HepG2 (cell line): Measurements from ENCODE around the gene CPSF4. TPM values are rescaled to one million over a fixed set of nuclear protein-coding genes. Genes with fewer than 3 reads are reported as not detected.

Experiments
- EEA1 ChIP-seq: sonication (generic); formaldehyde crosslinking; IDR thresholded peaks from 2 replicates; pipeline ENCODE4 v1.5.1; 2020; ENCODE audit warnings: mild to moderate bottlenecking, missing genetic modification reagents, borderline replicate concordance
- GZF1 ChIP-seq: sonication (generic); formaldehyde crosslinking; IDR thresholded peaks from 2 replicates; pipeline ENCODE4 v1.5.1; 2020; ENCODE audit warnings: mild to moderate bottlenecking, missing genetic modification reagents
- KDM1A ChIP-seq: IDR thresholded peaks from 2 replicates; pipeline ENCODE4 v1.6.1; 2016; ENCODE audit warnings: missing compliant biosample characterization
- NKX3-1 ChIP-seq: sonication (generic); formaldehyde crosslinking; IDR thresholded peaks from 2 replicates; pipeline ENCODE4 v1.5.0; 2020; ENCODE audit warnings: missing genetic modification reagents
- NRL ChIP-seq: sonication (generic); formaldehyde crosslinking; IDR thresholded peaks from 2 replicates; pipeline ENCODE4 v1.5.0; 2020; ENCODE audit warnings: missing genetic modification reagents, mild to moderate bottlenecking, moderate library complexity, borderline replicate concordance
- SALL2 ChIP-seq: sonication (generic); formaldehyde crosslinking; IDR thresholded peaks from 2 replicates; pipeline ENCODE4 v1.8.1; 2023; ENCODE audit warnings: mild to moderate bottlenecking, missing genetic modification reagents, inconsistent platforms
- TEAD2 ChIP-seq: sonication (generic); formaldehyde crosslinking; IDR thresholded peaks from 2 replicates; pipeline ENCODE4 v1.9.0; 2021; ENCODE audit warnings: missing genetic modification reagents
- ZNF232 ChIP-seq: sonication (generic); formaldehyde crosslinking; IDR thresholded peaks from 2 replicates; pipeline ENCODE4 v1.4.0; 2020; ENCODE audit warnings: missing genetic modification reagents, borderline replicate concordance
- ZNF34 ChIP-seq: sonication (generic); formaldehyde crosslinking; IDR thresholded peaks from 2 replicates; pipeline ENCODE4 v1.4.0; 2020; ENCODE audit warnings: mild to moderate bottlenecking, missing genetic modification reagents, borderline replicate concordance
- ZNF703 ChIP-seq: sonication (generic); formaldehyde crosslinking; IDR thresholded peaks from 2 replicates; pipeline ENCODE4 v1.5.1; 2020; ENCODE audit warnings: missing genetic modification reagents, mild to moderate bottlenecking, moderate library complexity, borderline replicate concordance
- ZNF720 ChIP-seq: sonication (generic); formaldehyde crosslinking; IDR thresholded peaks from 2 replicates; pipeline ENCODE4 v1.4.0; 2020; ENCODE audit warnings: missing genetic modification reagents
- polyA plus RNA-seq, 8 experiments: library from polyadenylated mRNA; depleted of rRNA in 3 of 8; stranded (reverse) in 7 of 8; unstranded in 1 of 8; fragments of >200 nt; fragmentation: Illumina TruSeq in 4 of 8; extraction: Trizol in 4 of 8; gene quantifications; 2 replicates each; pipeline versions ENCODE4 v1.2.1 to v1.2.3, GENCODE V29; 2011 to 2016; ENCODE audit warnings: low read depth in 4 of 8, missing spikeins in 1 of 8, mixed read lengths in 1 of 8; ENCODE audit not compliant: insufficient read depth in 1 of 8
- total RNA-seq, 5 experiments: library from RNA; depleted of rRNA; stranded (reverse); fragments of >200 nt; fragmentation: Illumina TruSeq; extraction: Trizol; gene quantifications; 2 replicates each; pipeline ENCODE4 v1.2.3, GENCODE V29; 2016; ENCODE audit warnings: low read depth in 1 of 5
- TF ChIP-seq, protein P1 (sequence below): sonication (generic); formaldehyde crosslinking; IDR thresholded peaks from 2 replicates; pipeline ENCODE4 v1.4.0; 2020; ENCODE audit warnings: low read depth, missing genetic modification reagents
- TF ChIP-seq, protein P2 (sequence below): sonication (generic); formaldehyde crosslinking; conservative IDR thresholded peaks from 2 replicates; pipeline ENCODE4 v1.5.0; 2020; ENCODE audit warnings: missing genetic modification reagents
- TF ChIP-seq, protein P3 (sequence below): sonication (generic); formaldehyde crosslinking; IDR thresholded peaks from 2 replicates; pipeline ENCODE4 v1.4.0; 2020; ENCODE audit warnings: missing genetic modification reagents, borderline replicate concordance
- TF ChIP-seq, protein P4 (sequence below): sonication (generic); formaldehyde crosslinking; IDR thresholded peaks from 2 replicates; pipeline ENCODE4 v1.5.1; 2020; ENCODE audit warnings: missing genetic modification reagents, mild to moderate bottlenecking, borderline replicate concordance
- TF ChIP-seq, protein P5 (sequence below): sonication (generic); formaldehyde crosslinking; conservative IDR thresholded peaks from 2 replicates; pipeline ENCODE4 v1.4.0; 2020; ENCODE audit warnings: missing genetic modification reagents

CPSF4 gene
- total and polyA plus RNA-seq, 2 of the 13 experiments (the other 11 are each of a cell fraction or from before 2014, with no cell fraction given): 34.1 to 49.6 TPM

DNA sequence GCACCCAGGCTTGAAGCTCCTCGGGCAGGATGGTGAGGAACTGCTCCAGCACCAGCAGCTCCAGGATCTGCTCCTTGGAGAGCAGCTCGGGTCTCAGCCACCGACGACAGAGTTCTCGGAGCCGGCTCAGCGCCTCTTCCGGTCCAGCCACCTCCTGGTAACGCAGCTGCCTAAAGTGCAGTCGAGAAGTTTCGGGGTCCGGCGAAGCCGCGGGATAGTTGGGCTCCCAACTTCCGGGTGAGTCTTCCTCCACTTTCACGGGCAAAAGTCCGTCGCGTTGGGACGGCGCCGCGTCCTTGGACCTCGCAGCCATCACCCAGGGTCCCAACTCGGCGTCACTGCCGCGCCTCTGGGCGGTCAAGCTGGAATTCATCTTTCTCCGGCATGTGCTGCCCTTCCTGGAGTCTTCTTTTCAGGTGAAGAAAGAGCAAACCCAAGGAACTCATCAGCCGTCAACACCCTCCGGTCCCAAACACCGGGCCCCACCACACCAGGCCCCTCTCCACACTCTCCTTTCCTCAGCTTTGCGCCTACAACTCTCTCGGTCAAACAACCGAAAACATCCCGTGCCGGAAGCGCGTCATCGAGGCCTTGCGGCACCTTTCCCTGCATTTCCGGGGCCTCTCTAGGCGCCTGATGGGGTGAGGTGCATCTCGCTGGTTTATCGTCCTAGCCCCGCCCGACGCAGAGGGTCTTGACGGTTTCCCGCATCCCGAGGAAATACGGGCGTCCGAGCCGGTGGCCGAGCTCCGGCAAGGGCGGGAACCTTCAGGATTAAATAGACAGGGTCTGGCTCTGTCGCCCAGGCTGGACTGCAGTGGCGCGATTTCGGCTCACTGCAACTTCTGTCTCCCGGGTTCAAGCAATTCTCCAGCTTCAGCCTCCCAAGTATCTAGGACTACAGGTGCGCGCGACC lies 61.2 kb downstream of the CPSF4 start, which contains the start of gene ZNF394 (continued):
- TF ChIP-seq, protein P1, sequence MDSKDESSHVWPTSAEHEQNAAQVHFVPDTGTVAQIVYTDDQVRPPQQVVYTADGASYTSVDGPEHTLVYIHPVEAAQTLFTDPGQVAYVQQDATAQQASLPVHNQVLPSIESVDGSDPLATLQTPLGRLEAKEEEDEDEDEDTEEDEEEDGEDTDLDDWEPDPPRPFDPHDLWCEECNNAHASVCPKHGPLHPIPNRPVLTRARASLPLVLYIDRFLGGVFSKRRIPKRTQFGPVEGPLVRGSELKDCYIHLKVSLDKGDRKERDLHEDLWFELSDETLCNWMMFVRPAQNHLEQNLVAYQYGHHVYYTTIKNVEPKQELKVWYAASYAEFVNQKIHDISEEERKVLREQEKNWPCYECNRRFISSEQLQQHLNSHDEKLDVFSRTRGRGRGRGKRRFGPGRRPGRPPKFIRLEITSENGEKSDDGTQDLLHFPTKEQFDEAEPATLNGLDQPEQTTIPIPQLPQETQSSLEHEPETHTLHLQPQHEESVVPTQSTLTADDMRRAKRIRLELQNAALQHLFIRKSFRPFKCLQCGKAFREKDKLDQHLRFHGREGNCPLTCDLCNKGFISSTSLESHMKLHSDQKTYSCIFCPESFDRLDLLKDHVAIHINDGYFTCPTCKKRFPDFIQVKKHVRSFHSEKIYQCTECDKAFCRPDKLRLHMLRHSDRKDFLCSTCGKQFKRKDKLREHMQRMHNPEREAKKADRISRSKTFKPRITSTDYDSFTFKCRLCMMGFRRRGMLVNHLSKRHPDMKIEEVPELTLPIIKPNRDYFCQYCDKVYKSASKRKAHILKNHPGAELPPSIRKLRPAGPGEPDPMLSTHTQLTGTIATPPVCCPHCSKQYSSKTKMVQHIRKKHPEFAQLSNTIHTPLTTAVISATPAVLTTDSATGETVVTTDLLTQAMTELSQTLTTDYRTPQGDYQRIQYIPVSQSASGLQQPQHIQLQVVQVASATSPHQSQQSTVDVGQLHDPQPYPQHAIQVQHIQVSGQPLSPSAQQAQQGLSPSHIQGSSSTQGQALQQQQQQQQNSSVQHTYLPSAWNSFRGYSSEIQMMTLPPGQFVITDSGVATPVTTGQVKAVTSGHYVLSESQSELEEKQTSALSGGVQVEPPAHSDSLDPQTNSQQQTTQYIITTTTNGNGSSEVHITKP (CRISPR knock-in tag): peak; percentile 55; the same call in 1 of the 2 replicates
- TF ChIP-seq ZNF34 (CRISPR knock-in tag) (peak; percentile 28; the same call in 1 of the 2 replicates), EEA1 (no peak), SALL2 (no peak), TEAD2 (CRISPR knock-in tag) (no peak), NKX3-1 (CRISPR knock-in tag) (no peak), ZNF720 (no peak), NRL (CRISPR knock-in tag) (peak; percentile 73; the same call in 1 of the 2 replicates), KDM1A (CRISPR knock-in tag) (no peak), GZF1 (CRISPR knock-in tag) (peak; percentile 85), ZNF703 (CRISPR knock-in tag) (peak; percentile 53; the same call in 1 of the 2 replicates), ZNF232 (peak; percentile 56; the same call in 1 of the 2 replicates)
- TF ChIP-seq, protein P2, sequence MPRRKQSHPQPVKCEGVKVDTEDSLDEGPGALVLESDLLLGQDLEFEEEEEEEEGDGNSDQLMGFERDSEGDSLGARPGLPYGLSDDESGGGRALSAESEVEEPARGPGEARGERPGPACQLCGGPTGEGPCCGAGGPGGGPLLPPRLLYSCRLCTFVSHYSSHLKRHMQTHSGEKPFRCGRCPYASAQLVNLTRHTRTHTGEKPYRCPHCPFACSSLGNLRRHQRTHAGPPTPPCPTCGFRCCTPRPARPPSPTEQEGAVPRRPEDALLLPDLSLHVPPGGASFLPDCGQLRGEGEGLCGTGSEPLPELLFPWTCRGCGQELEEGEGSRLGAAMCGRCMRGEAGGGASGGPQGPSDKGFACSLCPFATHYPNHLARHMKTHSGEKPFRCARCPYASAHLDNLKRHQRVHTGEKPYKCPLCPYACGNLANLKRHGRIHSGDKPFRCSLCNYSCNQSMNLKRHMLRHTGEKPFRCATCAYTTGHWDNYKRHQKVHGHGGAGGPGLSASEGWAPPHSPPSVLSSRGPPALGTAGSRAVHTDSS (CRISPR knock-in tag): no peak
- TF ChIP-seq, protein P3, sequence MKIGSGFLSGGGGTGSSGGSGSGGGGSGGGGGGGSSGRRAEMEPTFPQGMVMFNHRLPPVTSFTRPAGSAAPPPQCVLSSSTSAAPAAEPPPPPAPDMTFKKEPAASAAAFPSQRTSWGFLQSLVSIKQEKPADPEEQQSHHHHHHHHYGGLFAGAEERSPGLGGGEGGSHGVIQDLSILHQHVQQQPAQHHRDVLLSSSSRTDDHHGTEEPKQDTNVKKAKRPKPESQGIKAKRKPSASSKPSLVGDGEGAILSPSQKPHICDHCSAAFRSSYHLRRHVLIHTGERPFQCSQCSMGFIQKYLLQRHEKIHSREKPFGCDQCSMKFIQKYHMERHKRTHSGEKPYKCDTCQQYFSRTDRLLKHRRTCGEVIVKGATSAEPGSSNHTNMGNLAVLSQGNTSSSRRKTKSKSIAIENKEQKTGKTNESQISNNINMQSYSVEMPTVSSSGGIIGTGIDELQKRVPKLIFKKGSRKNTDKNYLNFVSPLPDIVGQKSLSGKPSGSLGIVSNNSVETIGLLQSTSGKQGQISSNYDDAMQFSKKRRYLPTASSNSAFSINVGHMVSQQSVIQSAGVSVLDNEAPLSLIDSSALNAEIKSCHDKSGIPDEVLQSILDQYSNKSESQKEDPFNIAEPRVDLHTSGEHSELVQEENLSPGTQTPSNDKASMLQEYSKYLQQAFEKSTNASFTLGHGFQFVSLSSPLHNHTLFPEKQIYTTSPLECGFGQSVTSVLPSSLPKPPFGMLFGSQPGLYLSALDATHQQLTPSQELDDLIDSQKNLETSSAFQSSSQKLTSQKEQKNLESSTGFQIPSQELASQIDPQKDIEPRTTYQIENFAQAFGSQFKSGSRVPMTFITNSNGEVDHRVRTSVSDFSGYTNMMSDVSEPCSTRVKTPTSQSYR: no peak; the same call in 1 of the 2 replicates
- TF ChIP-seq, protein P4, sequence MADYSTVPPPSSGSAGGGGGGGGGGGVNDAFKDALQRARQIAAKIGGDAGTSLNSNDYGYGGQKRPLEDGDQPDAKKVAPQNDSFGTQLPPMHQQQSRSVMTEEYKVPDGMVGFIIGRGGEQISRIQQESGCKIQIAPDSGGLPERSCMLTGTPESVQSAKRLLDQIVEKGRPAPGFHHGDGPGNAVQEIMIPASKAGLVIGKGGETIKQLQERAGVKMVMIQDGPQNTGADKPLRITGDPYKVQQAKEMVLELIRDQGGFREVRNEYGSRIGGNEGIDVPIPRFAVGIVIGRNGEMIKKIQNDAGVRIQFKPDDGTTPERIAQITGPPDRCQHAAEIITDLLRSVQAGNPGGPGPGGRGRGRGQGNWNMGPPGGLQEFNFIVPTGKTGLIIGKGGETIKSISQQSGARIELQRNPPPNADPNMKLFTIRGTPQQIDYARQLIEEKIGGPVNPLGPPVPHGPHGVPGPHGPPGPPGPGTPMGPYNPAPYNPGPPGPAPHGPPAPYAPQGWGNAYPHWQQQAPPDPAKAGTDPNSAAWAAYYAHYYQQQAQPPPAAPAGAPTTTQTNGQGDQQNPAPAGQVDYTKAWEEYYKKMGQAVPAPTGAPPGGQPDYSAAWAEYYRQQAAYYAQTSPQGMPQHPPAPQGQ (CRISPR knock-in tag): no peak
- TF ChIP-seq, protein P5, sequence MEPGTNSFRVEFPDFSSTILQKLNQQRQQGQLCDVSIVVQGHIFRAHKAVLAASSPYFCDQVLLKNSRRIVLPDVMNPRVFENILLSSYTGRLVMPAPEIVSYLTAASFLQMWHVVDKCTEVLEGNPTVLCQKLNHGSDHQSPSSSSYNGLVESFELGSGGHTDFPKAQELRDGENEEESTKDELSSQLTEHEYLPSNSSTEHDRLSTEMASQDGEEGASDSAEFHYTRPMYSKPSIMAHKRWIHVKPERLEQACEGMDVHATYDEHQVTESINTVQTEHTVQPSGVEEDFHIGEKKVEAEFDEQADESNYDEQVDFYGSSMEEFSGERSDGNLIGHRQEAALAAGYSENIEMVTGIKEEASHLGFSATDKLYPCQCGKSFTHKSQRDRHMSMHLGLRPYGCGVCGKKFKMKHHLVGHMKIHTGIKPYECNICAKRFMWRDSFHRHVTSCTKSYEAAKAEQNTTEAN (CRISPR knock-in tag): no peak
